ENCODE results near the gene MYO9B.

Gene MYO9B

DNA sequence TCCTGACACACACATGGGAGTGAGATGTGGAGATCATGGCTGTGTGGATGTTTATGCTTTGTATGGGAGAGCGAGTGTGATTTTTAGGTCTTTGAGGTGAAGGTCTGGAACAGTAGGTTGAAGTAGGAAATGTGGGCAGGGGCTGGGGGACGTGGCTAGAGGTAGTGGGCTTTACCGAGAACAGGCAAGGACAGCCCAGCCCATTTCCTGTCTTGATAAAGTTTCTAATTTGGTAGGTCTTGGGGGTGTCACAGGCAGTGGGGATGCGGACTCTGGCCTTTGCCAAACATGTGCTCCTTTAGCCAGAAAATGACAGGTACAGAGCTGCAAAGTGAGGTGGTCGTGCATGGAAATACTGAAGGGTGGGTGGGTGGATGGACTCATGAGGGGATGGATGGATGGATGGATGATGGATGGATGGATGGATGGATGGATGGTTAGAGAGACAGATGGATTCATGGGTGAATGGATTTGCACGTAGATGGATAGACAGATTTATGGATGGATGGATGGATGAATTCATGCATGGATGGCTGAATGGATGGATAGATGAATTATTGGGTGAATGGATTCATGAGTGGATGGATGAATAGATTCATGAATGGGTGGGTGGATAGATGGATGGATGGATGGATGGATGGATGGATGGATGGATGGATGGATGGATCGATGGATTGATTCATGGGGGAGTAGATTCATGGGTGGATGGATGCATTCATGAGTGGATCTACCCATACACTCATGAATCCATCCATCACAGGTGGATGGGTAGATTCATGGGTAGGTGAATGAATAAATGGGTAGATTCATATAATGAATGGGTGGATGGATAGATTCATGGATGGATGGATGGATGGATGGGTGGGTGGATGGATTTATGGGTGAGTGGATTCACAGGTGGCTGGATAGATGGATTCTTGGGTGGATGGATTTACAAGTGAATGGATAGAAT lies 70.2 kb downstream of the MYO9B start:
- TF ChIP-seq EZH2phosphoT487 (IDR thresholded peaks at IDR 0.05; ENCODE audit: borderline replicate concordance) (no peak), CTCF (conservative IDR thresholded peaks at IDR 0.05; ENCODE audit: low read length) (no peak)
- Histone ChIP-seq H3K9me3 (ENCODE audit: insufficient read depth, low read depth, low read length) (no peaks in the 10 kb centered on the region), H3K27me3 (ENCODE audit: insufficient read depth, low read length, poor library complexity, severe bottlenecking) (no peaks in the 10 kb centered on the region), H3K4me2 (ENCODE audit: low read depth, low read length, poor library complexity, severe bottlenecking) (no peak overlapping the region), H3K4me1 (ENCODE audit: insufficient read depth, low read length, poor library complexity, severe bottlenecking) (no peaks in the 10 kb centered on the region), H3K9ac (ENCODE audit: low read depth, low read length, poor library complexity, severe bottlenecking) (no peak overlapping the region), H2AFZ (ENCODE audit: low read length) (no peak overlapping the region), H3K79me2 (ENCODE audit: insufficient read depth, low read length) (peaks cover 6% of the 10 kb centered on the region; the same call in 1 of the 2 replicates), H3K4me3 (ENCODE audit: low read length, poor library complexity, severe bottlenecking) (no peak overlapping the region), H3K9me2 (replicated peaks; ENCODE audit: low read depth, low read length) (no peaks in the 10 kb centered on the region), H3K36me3 (ENCODE audit: insufficient read depth, low read length) (peaks cover 58% of the 10 kb centered on the region; the same call in 1 of the 2 replicates), H4K20me1 (ENCODE audit: insufficient read depth, low read length, poor library complexity, severe bottlenecking) (no peaks in the 10 kb centered on the region), H3F3A (ENCODE audit: low read depth) (no peaks in the 10 kb centered on the region)

- Histone ChIP-seq H3K9ac (ENCODE audit: low read depth, low read length, poor library complexity, severe bottlenecking) (no peak overlapping the region), H4K20me1 (ENCODE audit: insufficient read depth, low read length, poor library complexity, severe bottlenecking) (no peaks in the 10 kb centered on the region), H3F3A (ENCODE audit: low read depth) (no peaks in the 10 kb centered on the region), H3K27me3 (ENCODE audit: insufficient read depth, low read length, poor library complexity, severe bottlenecking) (no peaks in the 10 kb centered on the region), H3K9me2 (replicated peaks; ENCODE audit: low read depth, low read length) (no peaks in the 10 kb centered on the region), H3K9me3 (ENCODE audit: insufficient read depth, low read depth, low read length) (no peaks in the 10 kb centered on the region), H3K4me2 (ENCODE audit: low read depth, low read length, poor library complexity, severe bottlenecking) (no peak overlapping the region), H3K36me3 (ENCODE audit: insufficient read depth, low read length) (peaks cover 62% of the 10 kb centered on the region; the same call in 1 of the 2 replicates), H3K4me1 (ENCODE audit: insufficient read depth, low read length, poor library complexity, severe bottlenecking) (no peaks in the 10 kb centered on the region), H2AFZ (ENCODE audit: low read length) (no peak overlapping the region), H3K79me2 (ENCODE audit: insufficient read depth, low read length) (no peaks in the 10 kb centered on the region), H3K4me3 (ENCODE audit: low read length, poor library complexity, severe bottlenecking) (no peak overlapping the region)
- TF ChIP-seq CTCF (conservative IDR thresholded peaks at IDR 0.05; ENCODE audit: low read length) (no peak), EZH2phosphoT487 (IDR thresholded peaks at IDR 0.05; ENCODE audit: borderline replicate concordance) (no peak)
These were observed 72.6 kb downstream of the MYO9B start for GRCh38 chr19:17148130-17148529.

DNA sequence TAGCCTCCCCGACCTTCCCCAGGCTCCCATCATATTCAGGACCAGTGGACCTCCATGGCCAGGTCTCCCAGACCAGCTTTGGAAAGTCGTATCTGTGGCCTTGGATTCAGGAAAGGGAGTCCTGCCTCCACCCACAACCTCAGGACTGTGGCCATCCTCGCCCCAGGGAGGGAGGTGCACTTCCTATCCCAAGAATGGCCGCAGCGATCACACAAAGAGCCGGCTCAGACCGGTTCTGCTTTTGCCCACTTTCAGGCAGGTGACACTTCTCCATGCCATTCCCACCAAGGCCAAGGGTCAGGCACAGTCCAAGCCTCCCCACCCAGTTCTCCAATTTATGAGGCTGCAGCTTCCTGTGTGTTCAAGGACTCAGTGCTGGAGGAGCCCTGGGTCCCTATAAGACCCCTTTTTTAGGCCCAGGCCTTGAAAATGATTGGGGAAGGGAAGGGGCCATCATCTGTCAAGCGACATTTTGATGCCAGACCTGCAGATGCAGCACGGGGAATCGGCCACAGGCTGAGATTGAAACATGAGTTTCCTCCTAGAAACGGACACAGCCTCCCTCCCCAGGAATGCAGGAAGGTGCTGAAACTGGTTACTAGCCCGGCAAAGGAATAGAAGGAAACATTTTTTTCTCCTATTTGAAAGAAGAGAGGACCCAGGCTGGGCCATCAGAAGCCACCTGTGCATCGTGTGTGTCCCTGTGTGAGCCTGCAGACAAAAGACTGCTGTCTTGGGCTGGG lies 74.0 kb downstream of the MYO9B start:
- Histone ChIP-seq H3K4me3 (ENCODE audit: low read length, poor library complexity, severe bottlenecking) (no peak overlapping the region), H3K4me2 (ENCODE audit: low read depth, low read length, poor library complexity, severe bottlenecking) (no peak overlapping the region), H3K9me3 (ENCODE audit: insufficient read depth, low read depth, low read length) (no peaks in the 10 kb centered on the region), H3K9me2 (replicated peaks; ENCODE audit: low read depth, low read length) (no peaks in the 10 kb centered on the region), H3K79me2 (ENCODE audit: insufficient read depth, low read length) (no peaks in the 10 kb centered on the region), H3K4me1 (ENCODE audit: insufficient read depth, low read length, poor library complexity, severe bottlenecking) (no peaks in the 10 kb centered on the region), H2AFZ (ENCODE audit: low read length) (no peak overlapping the region), H3F3A (ENCODE audit: low read depth) (no peaks in the 10 kb centered on the region), H3K36me3 (ENCODE audit: insufficient read depth, low read length) (peaks cover 73% of the 10 kb centered on the region; the same call in 1 of the 2 replicates), H3K9ac (ENCODE audit: low read depth, low read length, poor library complexity, severe bottlenecking) (no peak overlapping the region), H4K20me1 (ENCODE audit: insufficient read depth, low read length, poor library complexity, severe bottlenecking) (no peaks in the 10 kb centered on the region), H3K27me3 (ENCODE audit: insufficient read depth, low read length, poor library complexity, severe bottlenecking) (no peaks in the 10 kb centered on the region)
- no peak for TF ChIP-seq EZH2phosphoT487 (IDR thresholded peaks at IDR 0.05; ENCODE audit: borderline replicate concordance)
- no peak for TF ChIP-seq CTCF (conservative IDR thresholded peaks at IDR 0.05; ENCODE audit: low read length)
